Astrocyte (in vitro differentiated cells and primary cell): ENCODE measurements around the gene LCAT. TPM values are rescaled to one million over a fixed set of nuclear protein-coding genes. Genes with fewer than 3 reads are reported as not detected.

Experiments
- DNase-seq: peaks from one replicate; pipeline ENCODE4 v3.0.0-alpha.2; 2010; ENCODE audit warnings: low read depth
- FAIRE-seq: peaks from 2 replicates; lab custom pipeline; 2011; peaks lifted over from hg19 to GRCh38; lab: Jason Lieb, UNC
- H2AFZ ChIP-seq: 2 replicates; pipeline ENCODE4 v1.6.0; 2012; ENCODE audit warnings: low read depth, low read length, inconsistent platforms
- H3K27ac ChIP-seq: 2 replicates; pipeline ENCODE4 v1.5.1; 2011; ENCODE audit warnings: low read depth, low read length, inconsistent platforms
- H3K27me3 ChIP-seq: 2 replicates; pipeline ENCODE4 v1.6.0; 2011; ENCODE audit warnings: low read length, inconsistent platforms; ENCODE audit not compliant: insufficient read depth
- H3K36me3 ChIP-seq: 2 replicates; pipeline ENCODE4 v1.5.1; 2011; ENCODE audit warnings: low read length, inconsistent platforms; ENCODE audit not compliant: insufficient read depth
- H3K4me1 ChIP-seq: 2 replicates; pipeline ENCODE4 v1.5.1; 2011; ENCODE audit warnings: low read length, inconsistent platforms; ENCODE audit not compliant: insufficient read depth
- H3K4me2 ChIP-seq: 2 replicates; pipeline ENCODE4 v1.6.0; 2012; ENCODE audit warnings: low read length, inconsistent platforms
- H3K4me3 ChIP-seq: 2 replicates; pipeline ENCODE4 v1.5.1; 2011; ENCODE audit warnings: low read depth, mild to moderate bottlenecking, low read length, inconsistent platforms; ENCODE audit not compliant: insufficient read depth
- H3K79me2 ChIP-seq: 2 replicates; pipeline ENCODE4 v1.6.0; 2012; ENCODE audit warnings: mild to moderate bottlenecking, low read length, inconsistent platforms; ENCODE audit not compliant: insufficient read depth
- H3K9ac ChIP-seq: 2 replicates; pipeline ENCODE4 v1.6.0; 2012; ENCODE audit warnings: mild to moderate bottlenecking, low read length, inconsistent platforms
- H3K9me3 ChIP-seq: 2 replicates; pipeline ENCODE4 v1.5.1; 2012; ENCODE audit warnings: low read depth, mild to moderate bottlenecking, low read length, inconsistent platforms; ENCODE audit not compliant: insufficient read depth
- H4K20me1 ChIP-seq: 2 replicates; pipeline ENCODE4 v1.6.0; 2012; ENCODE audit warnings: low read length, inconsistent platforms; ENCODE audit not compliant: insufficient read depth
- H3K27ac Mint-ChIP-seq: one replicate; pipeline ENCODE4 v1.8.0; 2021; ENCODE audit warnings: mild to moderate bottlenecking, mixed read lengths; ENCODE audit not compliant: unreplicated experiment
- H3K27me3 Mint-ChIP-seq: one replicate; pipeline ENCODE4 v1.8.0; 2021; ENCODE audit warnings: low read depth, mixed read lengths; ENCODE audit not compliant: unreplicated experiment
- H3K36me3 Mint-ChIP-seq: one replicate; pipeline ENCODE4 v1.8.0; 2021; ENCODE audit warnings: low read depth, mixed read lengths; ENCODE audit not compliant: unreplicated experiment
- H3K4me1 Mint-ChIP-seq: one replicate; pipeline ENCODE4 v1.8.0; 2021; ENCODE audit warnings: low read depth, mixed read lengths; ENCODE audit not compliant: unreplicated experiment
- H3K4me3 Mint-ChIP-seq: one replicate; pipeline ENCODE4 v1.8.0; 2021; ENCODE audit warnings: mild to moderate bottlenecking, moderate library complexity, mixed read lengths; ENCODE audit not compliant: unreplicated experiment
- H3K9me3 Mint-ChIP-seq: one replicate; pipeline ENCODE4 v1.8.0; 2021; ENCODE audit warnings: mild to moderate bottlenecking, mixed read lengths; ENCODE audit not compliant: unreplicated experiment
- CTCF ChIP-seq: IDR thresholded peaks from 2 replicates; pipeline ENCODE4 v1.5.1; 2011; ENCODE audit warnings: low read depth, mild to moderate bottlenecking, inconsistent platforms, low read length, moderate library complexity; ENCODE audit not compliant: insufficient read depth
- EZH2 ChIP-seq: IDR thresholded peaks from 2 replicates; pipeline ENCODE4 v1.6.1; 2012; ENCODE audit warnings: mild to moderate bottlenecking, low read length, inconsistent platforms; ENCODE audit not compliant: insufficient read depth
- total RNA-seq: library from RNA; stranded (reverse); gene quantifications from 2 replicates; pipeline ENCODE4 v1.2.1, GENCODE V29; 2021

The LCAT gene
- total RNA-seq, 1 donor from 2014 or later = 37.9 TPM

DNA sequence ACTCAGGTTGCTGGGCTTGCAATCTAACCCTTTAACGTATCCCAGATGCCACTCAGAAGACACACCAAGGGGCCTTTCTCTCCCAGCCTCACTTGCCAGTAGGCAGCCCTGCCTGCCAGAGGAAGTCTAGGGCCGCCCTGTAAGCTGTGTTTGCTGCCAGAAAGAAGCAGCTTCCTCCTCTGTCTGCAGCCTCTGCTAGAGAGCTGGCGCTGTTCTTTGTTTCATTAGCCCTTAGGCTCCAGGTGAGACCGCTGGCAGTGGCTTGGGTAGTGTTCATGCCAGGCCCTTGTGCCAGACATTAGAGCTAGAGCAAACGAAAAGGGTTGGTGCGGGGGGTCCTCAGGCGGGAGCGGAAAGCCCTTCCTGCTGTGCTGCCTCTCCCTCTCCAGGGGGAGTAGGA lies 21.2 kb downstream of the LCAT start:
- no peak overlapping the region for H3K27ac ChIP-seq
- no peak overlapping the region for H2AFZ ChIP-seq
- no peaks in the 10 kb centered on the region for H3K9me3 ChIP-seq
- no peak for DNase-seq
- no peaks in the 10 kb centered on the region for H3K27me3 ChIP-seq
- no peaks in the 10 kb centered on the region for H3K27me3 Mint-ChIP-seq
- peaks cover 20% of the 10 kb centered on the region for H3K79me2 ChIP-seq
- peaks cover 18% of the 10 kb centered on the region for H3K4me1 Mint-ChIP-seq
- H3K9me3 Mint-ChIP-seq = no peaks in the 10 kb centered on the region
- H3K4me3 Mint-ChIP-seq = no peak overlapping the region
- no peak overlapping the region for H3K4me3 ChIP-seq
- peaks cover 90% of the 10 kb centered on the region for H4K20me1 ChIP-seq
- H3K36me3 ChIP-seq = no peaks in the 10 kb centered on the region
- H3K36me3 Mint-ChIP-seq = peaks cover 6% of the 10 kb centered on the region
- no peak overlapping the region for H3K9ac ChIP-seq
- peaks cover 7% of the 10 kb centered on the region for H3K4me1 ChIP-seq
- no peak overlapping the region for H3K4me2 ChIP-seq
- FAIRE-seq = no peak
- TF ChIP-seq EZH2 (no peak), CTCF (no peak)
- H3K27ac Mint-ChIP-seq = no peak overlapping the region

DNA sequence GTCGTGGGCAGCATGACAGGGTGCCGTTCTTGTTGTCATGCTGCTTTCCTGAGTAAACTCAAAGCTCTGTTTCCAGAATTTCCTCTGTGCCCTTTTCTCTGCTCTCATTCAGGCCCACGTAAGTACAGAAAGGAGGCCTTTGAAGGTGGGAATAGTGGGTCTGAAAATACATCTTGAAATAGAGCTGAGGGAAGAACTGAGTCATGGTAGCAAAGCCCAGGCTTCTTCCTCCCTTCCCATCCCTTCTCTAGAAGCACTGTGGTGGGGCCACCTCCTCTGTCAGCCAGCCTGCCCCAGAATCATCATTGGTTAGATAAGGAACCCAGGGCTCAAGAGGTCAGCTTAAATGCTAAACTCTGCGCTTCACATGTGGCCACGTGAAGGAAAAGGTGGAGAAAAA lies 21.7 kb downstream of the LCAT start:
- H3K36me3 Mint-ChIP-seq = peaks cover 6% of the 10 kb centered on the region
- Histone ChIP-seq H2AFZ (no peak overlapping the region), H3K4me3 (no peak overlapping the region), H3K4me2 (no peak overlapping the region), H3K27ac (no peak overlapping the region), H3K9ac (no peak overlapping the region), H3K4me1 (peaks cover 12% of the 10 kb centered on the region), H3K79me2 (peaks cover 24% of the 10 kb centered on the region), H3K9me3 (no peaks in the 10 kb centered on the region), H4K20me1 (peaks cover 90% of the 10 kb centered on the region), H3K27me3 (no peaks in the 10 kb centered on the region), H3K36me3 (no peaks in the 10 kb centered on the region)
- H3K27ac Mint-ChIP-seq = peak overlapping the region; percentile 42
- H3K4me1 Mint-ChIP-seq = peaks cover 24% of the 10 kb centered on the region
- no peaks in the 10 kb centered on the region for H3K9me3 Mint-ChIP-seq
- H3K4me3 Mint-ChIP-seq = no peak overlapping the region
- DNase-seq (no peak), FAIRE-seq (no peak)
- no peaks in the 10 kb centered on the region for H3K27me3 Mint-ChIP-seq
- TF ChIP-seq EZH2 (no peak), CTCF (no peak)

- peak overlapping the region; percentile 66 for H3K27ac Mint-ChIP-seq
- no peak overlapping the region for H3K27ac ChIP-seq
Measured at GRCh38 chr16:67919622-67920221, 24.2 kb downstream of the LCAT start.

More at GRCh38 chr16:67919622-67920221, 24.2 kb downstream of the LCAT start:
- FAIRE-seq (no peak), DNase-seq (no peak)
- H3K36me3 ChIP-seq = no peaks in the 10 kb centered on the region
- peaks cover 6% of the 10 kb centered on the region for H3K36me3 Mint-ChIP-seq
- no peak overlapping the region for H3K4me2 ChIP-seq
- H3K4me1 ChIP-seq = peaks cover 18% of the 10 kb centered on the region
- no peak overlapping the region for H3K4me3 Mint-ChIP-seq
- H3K9me3 Mint-ChIP-seq = no peaks in the 10 kb centered on the region
- no peaks in the 10 kb centered on the region for H3K27me3 Mint-ChIP-seq
- H3K27me3 ChIP-seq = no peaks in the 10 kb centered on the region
- no peak overlapping the region for H2AFZ ChIP-seq
- peaks cover 39% of the 10 kb centered on the region for H3K4me1 Mint-ChIP-seq
- H3K4me3 ChIP-seq = no peak overlapping the region
- peaks cover 32% of the 10 kb centered on the region for H3K79me2 ChIP-seq
- H4K20me1 ChIP-seq = peaks cover 93% of the 10 kb centered on the region
- TF ChIP-seq EZH2 (no peak), CTCF (no peak)
- H3K9ac ChIP-seq = no peak overlapping the region
- H3K9me3 ChIP-seq = no peaks in the 10 kb centered on the region
